ENCODE results near the gene BNC2. TPM values are rescaled to one million over a fixed set of nuclear protein-coding genes. Genes with fewer than 3 reads are reported as not detected.

BNC2 gene
- total RNA-seq, 1 donor from 2014 or later: 52.0 TPM

GRCh38 chr9:16369427-16369826 lies 501.0 kb downstream of the BNC2 start:
- no peak for DNase-seq (ENCODE audit: low spot score)

DNA sequence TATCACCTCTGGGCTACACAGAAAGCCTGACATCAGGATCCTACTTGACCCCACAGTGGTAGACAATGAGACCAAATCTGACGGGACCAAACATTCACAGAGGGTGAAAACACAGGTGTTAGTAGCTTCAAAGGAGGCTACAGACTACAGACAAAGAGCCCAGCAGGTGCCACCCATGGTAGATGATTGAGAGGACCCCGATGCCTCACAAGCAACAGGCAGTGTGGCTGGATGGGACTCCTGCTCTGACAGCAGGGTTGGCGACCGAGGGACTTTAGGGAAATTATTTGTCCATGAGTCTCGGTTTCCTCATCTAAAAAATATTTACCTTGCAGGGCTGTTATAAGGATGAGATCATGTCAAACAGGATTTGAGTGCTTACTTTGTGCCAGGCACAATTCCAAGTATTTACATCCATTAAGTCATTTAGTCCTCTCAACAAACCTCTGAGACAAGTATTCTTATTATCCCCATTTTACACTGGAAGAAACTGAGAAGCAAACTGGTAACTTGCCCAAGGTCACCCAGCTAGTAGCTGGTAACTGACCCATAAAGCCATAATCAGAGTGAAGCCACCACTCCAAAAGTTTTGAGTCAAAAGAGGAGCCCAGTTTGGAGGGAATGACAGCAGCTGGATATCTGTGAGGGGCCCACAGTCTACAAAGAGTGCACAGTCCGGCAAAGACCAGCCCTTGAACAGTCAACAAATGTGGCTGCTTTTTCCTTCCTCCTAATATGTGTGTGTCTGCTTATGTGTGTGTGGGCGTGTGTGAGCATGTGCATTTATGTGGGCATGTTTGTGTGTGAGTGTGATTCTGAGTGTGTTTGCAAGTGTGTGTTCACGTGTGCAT lies 502.0 kb downstream of the BNC2 start:
- DNase-seq (ENCODE audit: low spot score): no peak

DNA sequence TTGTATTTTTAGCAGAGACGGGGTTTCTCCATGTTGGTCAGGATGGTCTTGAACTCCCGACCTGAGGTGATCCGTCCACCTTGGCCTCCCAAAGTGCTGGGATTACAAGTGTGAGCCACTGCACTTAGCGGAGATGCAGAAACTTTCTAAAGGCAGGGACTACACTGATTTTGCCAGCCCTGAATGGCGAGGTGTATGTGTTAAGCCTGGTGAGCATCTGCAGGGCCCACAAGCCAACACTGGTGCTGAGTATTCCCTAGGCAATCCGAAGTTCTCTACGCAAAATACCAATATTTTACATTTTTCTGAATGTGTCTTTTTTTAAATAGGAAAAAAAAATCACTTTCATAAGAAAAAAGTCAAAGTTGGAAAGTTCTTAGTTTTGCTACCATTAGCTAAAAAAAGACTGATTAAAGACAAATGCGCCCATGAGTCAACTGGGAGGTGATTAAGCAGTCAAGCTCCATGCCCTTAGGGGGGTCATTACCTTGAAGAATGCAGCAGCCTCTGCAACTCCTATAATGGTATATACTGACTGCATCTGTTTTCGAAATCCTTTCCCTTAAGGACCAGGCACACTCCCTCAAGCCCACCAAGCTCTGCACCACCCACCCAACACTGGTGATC lies 502.8 kb downstream of the BNC2 start:
- no peak for DNase-seq (ENCODE audit: low spot score)

DNA sequence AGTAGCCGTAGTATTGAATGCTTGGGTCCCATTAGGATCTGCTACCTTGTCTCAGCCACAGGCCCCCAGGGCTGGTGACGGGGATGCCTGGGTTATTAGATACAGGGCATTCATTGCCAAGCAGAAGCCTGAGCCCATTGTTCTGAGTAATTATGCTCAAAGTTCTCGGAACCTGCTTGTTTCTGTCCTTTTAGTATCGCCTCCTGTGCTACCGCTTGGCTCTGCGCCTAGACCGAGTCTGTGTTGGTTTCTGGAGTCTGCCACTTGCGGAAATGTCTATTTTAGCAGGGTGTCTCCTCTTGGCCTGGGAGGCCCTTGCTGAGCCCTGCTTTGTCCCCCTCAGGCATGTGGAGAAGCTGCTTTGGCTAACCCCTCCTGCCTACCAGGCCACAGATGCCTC lies 506.1 kb downstream of the BNC2 start:
- DNase-seq (ENCODE audit: low spot score): no peak

DNA sequence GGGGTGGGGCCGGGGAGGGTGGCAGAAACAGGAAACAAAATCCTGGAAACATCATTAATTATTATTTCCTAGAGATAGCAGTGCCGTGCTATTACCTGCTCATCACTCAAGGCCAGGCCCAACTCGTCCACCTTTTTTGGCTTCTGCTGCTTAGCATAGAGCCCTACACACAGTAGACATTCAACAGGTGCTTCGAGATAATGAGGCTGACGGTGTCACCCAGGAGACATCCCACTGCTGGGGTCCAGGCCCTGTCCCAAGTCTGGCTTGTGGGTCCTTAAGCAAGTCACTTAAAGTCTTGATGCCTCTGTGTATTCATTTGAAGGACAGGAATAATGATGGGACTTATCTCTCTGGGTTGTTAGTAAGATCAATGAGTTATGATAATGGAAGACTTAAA lies 506.6 kb downstream of the BNC2 start:
- DNase-seq (ENCODE audit: low spot score): no peak

- DNase-seq (ENCODE audit: low spot score): no peak
Measured at GRCh38 chr9:16363073-16363781, 507.2 kb downstream of the BNC2 start.

GRCh38 chr9:16361939-16362338 lies 508.5 kb downstream of the BNC2 start:
- DNase-seq (ENCODE audit: low spot score): no peak

DNA sequence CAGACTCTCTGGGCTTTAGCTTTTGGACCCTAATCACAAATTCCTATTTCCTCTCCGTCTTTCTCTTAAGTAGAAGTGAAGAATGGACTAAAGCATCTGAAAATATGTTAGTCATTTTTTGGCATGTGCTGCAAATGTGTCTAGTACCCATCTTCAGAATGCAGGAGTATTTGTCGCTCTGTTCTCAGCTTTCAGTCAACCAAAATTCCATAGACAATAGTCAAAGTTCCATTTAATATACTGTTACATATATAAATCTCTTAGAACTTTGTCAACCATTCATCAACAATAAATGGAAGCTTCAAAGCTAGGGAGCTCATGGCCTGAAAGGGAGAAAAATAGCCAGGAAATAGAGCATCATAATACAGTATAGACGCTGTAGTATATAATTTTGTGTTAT lies 509.4 kb downstream of the BNC2 start:
- no peak for DNase-seq (ENCODE audit: low spot score)

DNA sequence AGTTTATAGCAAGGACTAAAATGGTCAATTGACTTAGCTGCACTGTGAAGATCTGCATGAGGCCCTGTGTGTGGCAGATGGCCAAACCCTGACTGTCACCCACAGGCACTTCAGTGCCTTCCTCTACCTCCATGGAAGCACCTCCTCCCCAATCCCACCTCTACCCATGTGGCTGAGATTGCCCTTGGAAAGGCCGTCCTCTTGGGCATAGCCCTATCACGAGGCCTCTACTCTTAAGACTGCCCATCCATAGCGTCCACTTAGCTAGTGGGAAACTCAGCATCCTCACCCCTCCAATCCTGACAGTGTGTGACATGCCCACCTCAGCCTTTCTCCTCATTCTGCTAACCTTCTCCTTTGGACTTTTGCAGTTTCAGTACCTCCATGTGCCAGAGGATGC lies 510.2 kb downstream of the BNC2 start:
- DNase-seq (ENCODE audit: low spot score): no peak

Data from mucosa of gallbladder (tissue), 1 donor.